GM12878 (cell line): ENCODE data around the gene ITGA1. TPM values are rescaled to one million over a fixed set of nuclear protein-coding genes. Genes with fewer than 3 reads are reported as not detected.

Source experiments
- ATAC-seq: fragments of 200-7000 bp; cut with Tn5 transposase; 3 replicates; pipeline ENCODE4 v1.9.1; 2020; ENCODE audit warnings: mild to moderate bottlenecking, moderate library complexity
- BruUV-seq: library from RNA; stranded (reverse); fragments of 400-500 nt; replicated peaks from 2 replicates; lab custom pipeline; 2021; lab: Mats Ljungman, UMichigan
- CTCF ChIA-PET: fragments of 300-600 bp; sonication (Branson Sonifier 250); formaldehyde crosslinking; extraction: SDS; loops from one replicate; lab custom pipeline; 2021; ENCODE audit warnings: inconsistent platforms; lab: Yijun Ruan, JAX
- POLR2A ChIA-PET: fragments of 350-600 bp; formaldehyde crosslinking; extraction: SDS; loops from one replicate; lab custom pipeline; 2021; ENCODE audit warnings: inconsistent platforms; lab: Charles Lee
- RAD21 ChIA-PET: fragments of 300-600 bp; sonication (Branson Sonifier 250); formaldehyde crosslinking; loops from one replicate; lab custom pipeline; 2023; ENCODE audit warnings: antibody characterized with exemption; ENCODE audit not compliant: unreplicated experiment; lab: Charles Lee
- SMC1A ChIA-PET: fragments of 300-600 bp; sonication (Branson Sonifier 250); formaldehyde crosslinking; loops from one replicate; lab custom pipeline; 2023; ENCODE audit not compliant: unreplicated experiment, uncharacterized antibody; lab: Charles Lee
- DNase-seq: peaks from one replicate; pipeline ENCODE4 v3.0.0-alpha.2; 2011; ENCODE audit warnings: low read depth, low spot score
- FAIRE-seq: peaks from 3 replicates; lab custom pipeline; 2011; peaks lifted over from hg19 to GRCh38; lab: Jason Lieb, UNC
- H2AFZ ChIP-seq: 2 replicates; pipeline ENCODE4 v1.6.0; 2011; ENCODE audit warnings: low read depth, low read length, control low read depth; ENCODE audit not compliant: control insufficient read depth
- H3K27ac ChIP-seq: 2 replicates; pipeline ENCODE4 v1.5.1; 2011; ENCODE audit warnings: control low read depth; ENCODE audit not compliant: control insufficient read depth, insufficient read depth
- H3K27me3 ChIP-seq, 2 experiments: replicated peaks in 1 of 2; 2 replicates each; pipeline versions ENCODE4 v1.6.0 to v1.6.1; 2011; ENCODE audit warnings: low read length in 1 of 2; ENCODE audit not compliant: control insufficient read depth in 2 of 2, insufficient read depth in 2 of 2
- H3K36me3 ChIP-seq, 2 experiments: 2 replicates each; pipeline ENCODE4 v1.5.1; 2011; ENCODE audit warnings: low read length in 1 of 2; ENCODE audit not compliant: control insufficient read depth in 2 of 2, insufficient read depth in 2 of 2
- H3K4me1 ChIP-seq: 2 replicates; pipeline ENCODE4 v1.6.1; 2011; ENCODE audit warnings: mild to moderate bottlenecking, low read length, moderate library complexity, mixed read lengths; ENCODE audit not compliant: control insufficient read depth, insufficient read depth
- H3K4me2 ChIP-seq: 2 replicates; pipeline ENCODE4 v1.6.0; 2011; ENCODE audit warnings: control low read depth; ENCODE audit not compliant: control insufficient read depth, insufficient read depth
- H3K4me3 ChIP-seq: fragments of 200-600 bp; sonication (generic); 2 replicates; pipeline ENCODE4 v1.5.1; 2016
- H3K79me2 ChIP-seq: 2 replicates; pipeline ENCODE4 v1.6.0; 2011; ENCODE audit warnings: low read length; ENCODE audit not compliant: control insufficient read depth, insufficient read depth
- H3K9ac ChIP-seq: 2 replicates; pipeline ENCODE4 v1.8.0; 2011; ENCODE audit warnings: low read length, control low read depth, mixed read lengths; ENCODE audit not compliant: control insufficient read depth, insufficient read depth
- H3K9me3 ChIP-seq: replicated peaks from 3 replicates; pipeline ENCODE4 v1.5.1; 2011; ENCODE audit warnings: mild to moderate bottlenecking, low read length; ENCODE audit not compliant: control insufficient read depth, insufficient read depth
- H4K20me1 ChIP-seq: 2 replicates; pipeline ENCODE4 v1.6.0; 2011; ENCODE audit not compliant: control insufficient read depth, insufficient read depth
- EP300 ChIP-seq, 2 experiments: fragments of 150-350 bp in 1 of 2; IDR thresholded peaks; 2 replicates each; pipeline ENCODE4 v1.6.1; 2011 to 2012; ENCODE audit warnings: low read depth in 2 of 2, low read length in 2 of 2, borderline replicate concordance in 1 of 2, improper control_type of control experiment in 1 of 2, inconsistent platforms in 1 of 2; ENCODE audit not compliant: control insufficient read depth in 1 of 2
- FOXK2 ChIP-seq: fragments of 450-650 bp; IDR thresholded peaks from 2 replicates; pipeline ENCODE4 v1.6.1; 2017; ENCODE audit warnings: mild to moderate bottlenecking, moderate library complexity
- IKZF2 ChIP-seq, 2 experiments: fragments of 450-650 bp; IDR thresholded peaks; 2 replicates each; pipeline ENCODE4 v1.6.1; 2017; ENCODE audit warnings: mild to moderate bottlenecking in 2 of 2, moderate library complexity in 2 of 2
- MEF2B ChIP-seq: fragments of 450-650 bp; IDR thresholded peaks from 2 replicates; pipeline ENCODE4 v1.6.1; 2018; ENCODE audit warnings: mild to moderate bottlenecking, moderate library complexity; ENCODE audit not compliant: partially characterized antibody, poor library complexity, severe bottlenecking
- NFXL1 ChIP-seq: fragments of 450-650 bp; IDR thresholded peaks from 2 replicates; pipeline ENCODE4 v1.6.1; 2017; ENCODE audit warnings: antibody characterized with exemption, mild to moderate bottlenecking, borderline replicate concordance
- RBBP5 ChIP-seq: fragments of 200-600 bp; sonication (generic); conservative IDR thresholded peaks from 2 replicates; pipeline ENCODE4 v1.6.1; 2016
- RELA ChIP-seq: fragments of 450-650 bp; IDR thresholded peaks from 2 replicates; pipeline ENCODE4 v1.8.0; 2014; ENCODE audit warnings: borderline replicate concordance; ENCODE audit not compliant: partially characterized antibody
- RFX5 ChIP-seq: IDR thresholded peaks from 2 replicates; pipeline ENCODE4 v1.6.1; 2011; ENCODE audit warnings: low read depth, low read length, improper control_type of control experiment
- WGBS: methylation state at CpG from one replicate; pipeline ENCODE4 v1.1.6; 2016; ENCODE audit warnings: low lambda C conversion rate; ENCODE audit not compliant: insufficient replicate concordance, insufficient coverage; ENCODE audit errors: missing lambda C conversion rate; 5-methylcytosine and 5-hydroxymethylcytosine counted together
- in situ Hi-C: fragments of 300-500 bp; cut with MboI; formaldehyde crosslinking; loops from 9 replicates; pipeline ENCODE4 v1.14.3; 2018; ENCODE audit warnings: mixed read lengths
- intact Hi-C: fragments of 100-400 bp; cut with micrococcal nuclease; formaldehyde crosslinking; loops from one replicate; pipeline ENCODE4 v1.14.2; 2022; ENCODE audit not compliant: unreplicated experiment
- polyA plus RNA-seq, 11 experiments: library from polyadenylated mRNA; depleted of rRNA in 4 of 11; unstranded in 6 of 11; stranded (reverse) in 5 of 11; fragments of >200 nt; fragmentation: Nextera tagmentation in 4 of 11; fragmentation: Illumina TruSeq in 1 of 11; extraction: Ambion mirVana in 4 of 11; extraction: Trizol in 1 of 11; gene quantifications; 1 replicate in 1 of 11; 2 replicates in 10 of 11; pipeline versions ENCODE4 v1.2.1 to v1.2.3, GENCODE V29; 2011 to 2016; ENCODE audit warnings: inconsistent platforms in 2 of 11, missing spikeins in 2 of 11, low read depth in 1 of 11
- total RNA-seq, 4 experiments: library from RNA; depleted of rRNA in 3 of 4; stranded (reverse); fragments of >200 nt in 3 of 4; fragmentation: Illumina TruSeq in 1 of 4; extraction: Trizol in 1 of 4; gene quantifications; 2 replicates each; pipeline versions ENCODE4 v1.2.1 to v1.2.3, GENCODE V29; 2013 to 2021
- TF ChIP-seq, protein P1 (sequence below): fragments of 450-650 bp; IDR thresholded peaks from 2 replicates; pipeline ENCODE4 v1.6.1; 2017; ENCODE audit warnings: mild to moderate bottlenecking, moderate library complexity
- TF ChIP-seq, protein P2 (sequence below): IDR thresholded peaks from 2 replicates; pipeline ENCODE4 v1.6.1; 2012; ENCODE audit warnings: improper control_type of control experiment, low read depth, low read length; ENCODE audit not compliant: insufficient replicate concordance

Gene ITGA1
- total and polyA plus RNA-seq, 10 of the 15 experiments (the other 5 are each of a cell fraction or from before 2014, with no cell fraction given): 0.02 to 0.56 (median 0.19) TPM

DNA sequence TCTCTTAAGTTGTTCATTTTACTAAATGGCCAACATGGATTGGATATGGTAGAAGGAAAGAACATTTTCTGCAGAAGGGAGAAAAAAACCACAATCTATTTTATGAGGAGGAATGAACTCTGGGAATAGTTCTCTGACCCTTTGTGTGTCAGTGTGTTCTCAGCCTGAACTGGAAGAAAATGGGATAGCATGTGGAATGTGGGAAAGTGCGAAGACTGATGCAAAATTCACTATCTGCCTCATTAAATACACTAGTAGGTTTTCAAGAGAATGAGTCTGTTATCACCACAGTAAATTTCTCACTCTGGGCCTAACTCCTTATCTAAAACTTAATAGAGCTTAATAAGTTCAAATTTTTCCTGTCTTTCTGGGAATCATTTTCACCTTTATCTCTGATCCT lies 22.7 kb downstream of the ITGA1 start (continued):
- TF ChIP-seq, protein P1, sequence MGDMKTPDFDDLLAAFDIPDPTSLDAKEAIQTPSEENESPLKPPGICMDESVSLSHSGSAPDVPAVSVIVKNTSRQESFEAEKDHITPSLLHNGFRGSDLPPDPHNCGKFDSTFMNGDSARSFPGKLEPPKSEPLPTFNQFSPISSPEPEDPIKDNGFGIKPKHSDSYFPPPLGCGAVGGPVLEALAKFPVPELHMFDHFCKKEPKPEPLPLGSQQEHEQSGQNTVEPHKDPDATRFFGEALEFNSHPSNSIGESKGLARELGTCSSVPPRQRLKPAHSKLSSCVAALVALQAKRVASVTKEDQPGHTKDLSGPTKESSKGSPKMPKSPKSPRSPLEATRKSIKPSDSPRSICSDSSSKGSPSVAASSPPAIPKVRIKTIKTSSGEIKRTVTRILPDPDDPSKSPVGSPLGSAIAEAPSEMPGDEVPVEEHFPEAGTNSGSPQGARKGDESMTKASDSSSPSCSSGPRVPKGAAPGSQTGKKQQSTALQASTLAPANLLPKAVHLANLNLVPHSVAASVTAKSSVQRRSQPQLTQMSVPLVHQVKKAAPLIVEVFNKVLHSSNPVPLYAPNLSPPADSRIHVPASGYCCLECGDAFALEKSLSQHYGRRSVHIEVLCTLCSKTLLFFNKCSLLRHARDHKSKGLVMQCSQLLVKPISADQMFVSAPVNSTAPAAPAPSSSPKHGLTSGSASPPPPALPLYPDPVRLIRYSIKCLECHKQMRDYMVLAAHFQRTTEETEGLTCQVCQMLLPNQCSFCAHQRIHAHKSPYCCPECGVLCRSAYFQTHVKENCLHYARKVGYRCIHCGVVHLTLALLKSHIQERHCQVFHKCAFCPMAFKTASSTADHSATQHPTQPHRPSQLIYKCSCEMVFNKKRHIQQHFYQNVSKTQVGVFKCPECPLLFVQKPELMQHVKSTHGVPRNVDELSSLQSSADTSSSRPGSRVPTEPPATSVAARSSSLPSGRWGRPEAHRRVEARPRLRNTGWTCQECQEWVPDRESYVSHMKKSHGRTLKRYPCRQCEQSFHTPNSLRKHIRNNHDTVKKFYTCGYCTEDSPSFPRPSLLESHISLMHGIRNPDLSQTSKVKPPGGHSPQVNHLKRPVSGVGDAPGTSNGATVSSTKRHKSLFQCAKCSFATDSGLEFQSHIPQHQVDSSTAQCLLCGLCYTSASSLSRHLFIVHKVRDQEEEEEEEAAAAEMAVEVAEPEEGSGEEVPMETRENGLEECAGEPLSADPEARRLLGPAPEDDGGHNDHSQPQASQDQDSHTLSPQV: no peak
- no peak for TF ChIP-seq RBBP5
- no peak for TF ChIP-seq NFXL1
- TF ChIP-seq FOXK2: no peak

DNA sequence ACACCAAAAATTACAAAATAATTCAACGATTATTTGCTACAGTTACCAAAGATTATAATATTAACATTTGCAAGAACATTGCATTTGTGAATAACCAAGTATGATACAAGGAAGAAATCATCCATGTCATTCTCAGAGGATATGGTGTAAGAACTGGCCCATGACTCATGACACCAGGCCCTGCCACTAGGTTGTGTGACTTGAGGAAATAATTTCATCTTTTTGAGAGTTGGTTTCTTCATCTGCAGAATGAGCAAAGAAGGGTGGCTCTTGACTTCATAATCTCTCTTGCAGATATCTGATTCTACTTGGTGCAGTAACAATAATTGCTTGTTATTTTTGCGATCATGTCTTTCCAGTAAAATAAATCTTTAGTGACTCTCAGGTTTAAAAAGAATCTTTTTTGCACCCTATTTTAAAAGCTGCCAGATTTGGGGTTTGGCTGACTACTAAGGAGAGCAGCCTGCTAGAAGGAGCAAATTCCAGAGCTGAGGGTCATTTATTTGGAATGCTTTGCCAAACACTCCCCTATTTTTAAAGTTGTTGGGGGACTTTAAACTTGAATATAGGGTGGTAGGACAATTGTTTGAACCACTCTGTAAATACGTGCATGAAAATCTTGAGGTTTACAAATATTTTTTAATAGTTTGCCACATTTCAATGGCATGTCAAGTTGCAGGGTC lies 23.5 kb downstream of the ITGA1 start:
- no peak overlapping the region for H3K9ac ChIP-seq
- DNase-seq: no peak
- FAIRE-seq: no peak
- ChIA-PET CTCF (interaction anchor here (0.7 to 1.3 kb wide), 2 partner anchors 14 to 52 kb away, joined by 3 read pairs; no protein-coding TSS in a partner anchor), RAD21 (no interaction called here), SMC1A (interaction anchor here (3.8 kb wide), 1 partner anchor 12 kb away, joined by 13 read pairs; no protein-coding TSS in a partner anchor), POLR2A (interaction anchor here (0.5 to 1.4 kb wide), 2 partner anchors 10 to 51 kb away, joined by 3 read pairs; no protein-coding TSS in a partner anchor)
- H3K4me1 ChIP-seq: no peaks in the 10 kb centered on the region
- ATAC-seq: no peak
- BruUV-seq: no TSS peak
- H3K36me3 ChIP-seq: no peaks in the 10 kb centered on the region
- no peak overlapping the region for H2AFZ ChIP-seq
- intact Hi-C loops: no loop called here
- H3K79me2 ChIP-seq: no peaks in the 10 kb centered on the region
- no peaks in the 10 kb centered on the region for H3K27me3 ChIP-seq
- H3K27ac ChIP-seq: no peak overlapping the region
- in situ Hi-C loops: no loop called here
- WGBS: 77% methylated on average over 3 of the region's 3 CpGs
- H3K9me3 ChIP-seq: no peaks in the 10 kb centered on the region
- H3K4me3 ChIP-seq: no peak overlapping the region
- H3K4me2 ChIP-seq: no peak overlapping the region
- no peaks in the 10 kb centered on the region for H4K20me1 ChIP-seq
- TF ChIP-seq RELA (no peak), RBBP5 (no peak), IKZF2 (IDR thresholded peaks at IDR 0.05) (no peak), RFX5 (no peak), EP300 (IDR thresholded peaks at IDR 0.05; ENCODE audit: borderline replicate concordance in 1 of 2, control insufficient read depth in 1 of 2, low read depth in 2 of 2, low read length in 2 of 2) (no peak), MEF2B (no peak)
- TF ChIP-seq, protein P2, sequence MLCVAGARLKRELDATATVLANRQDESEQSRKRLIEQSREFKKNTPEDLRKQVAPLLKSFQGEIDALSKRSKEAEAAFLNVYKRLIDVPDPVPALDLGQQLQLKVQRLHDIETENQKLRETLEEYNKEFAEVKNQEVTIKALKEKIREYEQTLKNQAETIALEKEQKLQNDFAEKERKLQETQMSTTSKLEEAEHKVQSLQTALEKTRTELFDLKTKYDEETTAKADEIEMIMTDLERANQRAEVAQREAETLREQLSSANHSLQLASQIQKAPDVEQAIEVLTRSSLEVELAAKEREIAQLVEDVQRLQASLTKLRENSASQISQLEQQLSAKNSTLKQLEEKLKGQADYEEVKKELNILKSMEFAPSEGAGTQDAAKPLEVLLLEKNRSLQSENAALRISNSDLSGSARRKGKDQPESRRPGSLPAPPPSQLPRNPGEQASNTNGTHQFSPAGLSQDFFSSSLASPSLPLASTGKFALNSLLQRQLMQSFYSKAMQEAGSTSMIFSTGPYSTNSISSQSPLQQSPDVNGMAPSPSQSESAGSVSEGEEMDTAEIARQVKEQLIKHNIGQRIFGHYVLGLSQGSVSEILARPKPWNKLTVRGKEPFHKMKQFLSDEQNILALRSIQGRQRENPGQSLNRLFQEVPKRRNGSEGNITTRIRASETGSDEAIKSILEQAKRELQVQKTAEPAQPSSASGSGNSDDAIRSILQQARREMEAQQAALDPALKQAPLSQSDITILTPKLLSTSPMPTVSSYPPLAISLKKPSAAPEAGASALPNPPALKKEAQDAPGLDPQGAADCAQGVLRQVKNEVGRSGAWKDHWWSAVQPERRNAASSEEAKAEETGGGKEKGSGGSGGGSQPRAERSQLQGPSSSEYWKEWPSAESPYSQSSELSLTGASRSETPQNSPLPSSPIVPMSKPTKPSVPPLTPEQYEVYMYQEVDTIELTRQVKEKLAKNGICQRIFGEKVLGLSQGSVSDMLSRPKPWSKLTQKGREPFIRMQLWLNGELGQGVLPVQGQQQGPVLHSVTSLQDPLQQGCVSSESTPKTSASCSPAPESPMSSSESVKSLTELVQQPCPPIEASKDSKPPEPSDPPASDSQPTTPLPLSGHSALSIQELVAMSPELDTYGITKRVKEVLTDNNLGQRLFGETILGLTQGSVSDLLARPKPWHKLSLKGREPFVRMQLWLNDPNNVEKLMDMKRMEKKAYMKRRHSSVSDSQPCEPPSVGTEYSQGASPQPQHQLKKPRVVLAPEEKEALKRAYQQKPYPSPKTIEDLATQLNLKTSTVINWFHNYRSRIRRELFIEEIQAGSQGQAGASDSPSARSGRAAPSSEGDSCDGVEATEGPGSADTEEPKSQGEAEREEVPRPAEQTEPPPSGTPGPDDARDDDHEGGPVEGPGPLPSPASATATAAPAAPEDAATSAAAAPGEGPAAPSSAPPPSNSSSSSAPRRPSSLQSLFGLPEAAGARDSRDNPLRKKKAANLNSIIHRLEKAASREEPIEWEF: no peak
